Panc1 (cell line): ENCODE data around the gene STK11IP. TPM values are rescaled to one million over a fixed set of nuclear protein-coding genes. Genes with fewer than 3 reads are reported as not detected.

Experiments used
- ATAC-seq: fragments of 200-7000 bp; cut with Tn5 transposase; 2 replicates; pipeline ENCODE4 v1.9.1; 2020; ENCODE audit warnings: mild to moderate bottlenecking, moderate library complexity
- BruUV-seq: library from RNA; stranded (reverse); fragments of 400-500 nt; replicated peaks from 2 replicates; lab custom pipeline; 2021; lab: Mats Ljungman, UMichigan
- CTCF ChIA-PET: fragments of 300-600 bp; sonication (Branson Sonifier 250); formaldehyde crosslinking; loops from one replicate; lab custom pipeline; 2022; ENCODE audit warnings: antibody characterized with exemption; lab: Charles Lee
- POLR2A ChIA-PET: fragments of 300-600 bp; sonication (Branson Sonifier 250); formaldehyde crosslinking; loops from one replicate; lab custom pipeline; 2022; ENCODE audit warnings: antibody characterized with exemption; lab: Charles Lee
- DNase-seq: peaks from one replicate; pipeline ENCODE4 v3.0.0-alpha.2; 2010; ENCODE audit warnings: low read depth, low spot score
- H3K27ac ChIP-seq: 2 replicates; pipeline ENCODE4 v1.5.1; 2011; ENCODE audit warnings: mild to moderate bottlenecking, low read length, inconsistent platforms
- H3K27me3 ChIP-seq: fragments of 200-500 bp; sonication (Bioruptor generic); 2 replicates; pipeline ENCODE4 v1.6.0; 2014; ENCODE audit warnings: low read length, inconsistent platforms; ENCODE audit not compliant: control insufficient read depth, insufficient read depth
- H3K36me3 ChIP-seq: fragments of 200-500 bp; sonication (Bioruptor generic); 2 replicates; pipeline ENCODE4 v1.5.1; 2014; ENCODE audit warnings: inconsistent platforms, mild to moderate bottlenecking, low read length, moderate library complexity; ENCODE audit not compliant: control insufficient read depth, insufficient read depth
- H3K4me1 ChIP-seq: 2 replicates; pipeline ENCODE4 v1.5.1; 2011; ENCODE audit warnings: inconsistent platforms, mild to moderate bottlenecking, low read length, moderate library complexity; ENCODE audit not compliant: control insufficient read depth, insufficient read depth
- H3K4me3 ChIP-seq, 2 experiments: 2 replicates each; pipeline ENCODE4 v1.5.1; 2011 to 2012; ENCODE audit warnings: low read depth in 2 of 2, low read length in 2 of 2, mild to moderate bottlenecking in 2 of 2, inconsistent platforms in 1 of 2, moderate library complexity in 1 of 2
- H3K9me3 ChIP-seq: fragments of 200-500 bp; sonication (Bioruptor generic); 2 replicates; pipeline ENCODE4 v1.5.1; 2014; ENCODE audit warnings: low read depth, mild to moderate bottlenecking, inconsistent platforms, low read length, moderate library complexity; ENCODE audit not compliant: control insufficient read depth, insufficient read depth
- POLR2AphosphoS5 ChIP-seq: IDR thresholded peaks from 2 replicates; pipeline ENCODE4 v1.6.1; 2012; ENCODE audit warnings: mild to moderate bottlenecking, low read depth, low read length, moderate library complexity
- SIN3A ChIP-seq: IDR thresholded peaks from 2 replicates; pipeline ENCODE4 v1.6.1; 2012; ENCODE audit warnings: low read depth, mild to moderate bottlenecking, low read length, moderate library complexity, borderline replicate concordance; ENCODE audit not compliant: insufficient read depth
- TCF7L2 ChIP-seq: IDR thresholded peaks from 2 replicates; pipeline ENCODE4 v1.6.1; 2011; ENCODE audit warnings: mild to moderate bottlenecking, low read depth, low read length, inconsistent platforms
- in situ Hi-C: cut with HindIII; loops from 2 replicates; pipeline ENCODE4 v1.10.0; 2016; ENCODE audit warnings: low sequenced_read_pairs, low pct_unique_long_range_greater_than_20kb
- intact Hi-C: fragments of 100-400 bp; cut with micrococcal nuclease; formaldehyde crosslinking; loops from one replicate; pipeline ENCODE4 v1.10.0; 2022; ENCODE audit not compliant: unreplicated experiment
- total RNA-seq: library from RNA; stranded (reverse); gene quantifications from one replicate; pipeline ENCODE4 v1.2.1, GENCODE V29; 2021; ENCODE audit not compliant: unreplicated experiment
- TF ChIP-seq, protein P1 (sequence below): fragments of 450-650 bp; IDR thresholded peaks from 2 replicates; pipeline ENCODE4 v1.5.1; 2017; ENCODE audit warnings: mild to moderate bottlenecking
- TF ChIP-seq, protein P2 (sequence below), 2 experiments: IDR thresholded peaks; 2 replicates each; pipeline ENCODE4 v1.6.1; 2011 to 2012; ENCODE audit warnings: low read depth in 2 of 2, control low read depth in 1 of 2, low read length in 1 of 2, mild to moderate bottlenecking in 1 of 2, moderate library complexity in 1 of 2; ENCODE audit not compliant: insufficient read depth in 1 of 2

The STK11IP gene
- total RNA-seq, 1 experiment from 2014 or later = 48.2 TPM

DNA sequence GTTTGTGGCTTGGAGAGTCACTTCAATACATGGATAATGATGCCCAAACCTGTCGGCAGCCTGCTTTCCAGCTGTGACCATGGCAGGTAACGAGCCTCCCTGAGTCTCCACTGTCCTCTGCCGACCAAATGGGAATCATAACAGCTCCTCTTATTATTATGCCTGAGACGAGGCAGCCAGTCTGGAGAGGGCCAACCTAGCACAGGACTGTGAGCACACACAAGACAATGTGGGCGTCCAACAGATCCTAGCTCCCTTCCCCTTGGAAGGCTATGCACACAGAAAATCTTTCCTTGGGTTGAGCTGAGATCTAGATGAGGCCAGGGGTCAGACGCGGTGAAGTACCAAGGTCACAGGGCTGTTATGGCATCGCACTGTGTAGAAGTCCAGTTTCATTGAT is 28.9 kb downstream of the STK11IP start:
- in situ Hi-C loops (no loop called here), intact Hi-C loops (loop anchor here (5.0 kb wide), 1 partner anchor 84 kb away; the partner anchor contains the start of genes CHPF and TMEM198)
- no peaks in the 10 kb centered on the region for H3K36me3 ChIP-seq
- CTCF ChIA-PET = no interaction called here
- POLR2A ChIA-PET = interaction anchor here (0.6 kb wide), 1 partner anchor 132 kb away, joined by 11 read pairs; no protein-coding TSS in a partner anchor
- no peak overlapping the region; the same call in 1 of the 2 replicates for H3K27ac ChIP-seq
- H3K9me3 ChIP-seq = no peaks in the 10 kb centered on the region
- no peaks in the 10 kb centered on the region for H3K27me3 ChIP-seq
- no TSS peak for BruUV-seq
- no peak for ATAC-seq
- H3K4me3 ChIP-seq = no peak overlapping the region
- TF ChIP-seq SIN3A (no peak), POLR2AphosphoS5 (no peak), TCF7L2 (no peak)
- TF ChIP-seq, protein P1, sequence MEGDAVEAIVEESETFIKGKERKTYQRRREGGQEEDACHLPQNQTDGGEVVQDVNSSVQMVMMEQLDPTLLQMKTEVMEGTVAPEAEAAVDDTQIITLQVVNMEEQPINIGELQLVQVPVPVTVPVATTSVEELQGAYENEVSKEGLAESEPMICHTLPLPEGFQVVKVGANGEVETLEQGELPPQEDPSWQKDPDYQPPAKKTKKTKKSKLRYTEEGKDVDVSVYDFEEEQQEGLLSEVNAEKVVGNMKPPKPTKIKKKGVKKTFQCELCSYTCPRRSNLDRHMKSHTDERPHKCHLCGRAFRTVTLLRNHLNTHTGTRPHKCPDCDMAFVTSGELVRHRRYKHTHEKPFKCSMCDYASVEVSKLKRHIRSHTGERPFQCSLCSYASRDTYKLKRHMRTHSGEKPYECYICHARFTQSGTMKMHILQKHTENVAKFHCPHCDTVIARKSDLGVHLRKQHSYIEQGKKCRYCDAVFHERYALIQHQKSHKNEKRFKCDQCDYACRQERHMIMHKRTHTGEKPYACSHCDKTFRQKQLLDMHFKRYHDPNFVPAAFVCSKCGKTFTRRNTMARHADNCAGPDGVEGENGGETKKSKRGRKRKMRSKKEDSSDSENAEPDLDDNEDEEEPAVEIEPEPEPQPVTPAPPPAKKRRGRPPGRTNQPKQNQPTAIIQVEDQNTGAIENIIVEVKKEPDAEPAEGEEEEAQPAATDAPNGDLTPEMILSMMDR = no peak
- TF ChIP-seq, protein P2, sequence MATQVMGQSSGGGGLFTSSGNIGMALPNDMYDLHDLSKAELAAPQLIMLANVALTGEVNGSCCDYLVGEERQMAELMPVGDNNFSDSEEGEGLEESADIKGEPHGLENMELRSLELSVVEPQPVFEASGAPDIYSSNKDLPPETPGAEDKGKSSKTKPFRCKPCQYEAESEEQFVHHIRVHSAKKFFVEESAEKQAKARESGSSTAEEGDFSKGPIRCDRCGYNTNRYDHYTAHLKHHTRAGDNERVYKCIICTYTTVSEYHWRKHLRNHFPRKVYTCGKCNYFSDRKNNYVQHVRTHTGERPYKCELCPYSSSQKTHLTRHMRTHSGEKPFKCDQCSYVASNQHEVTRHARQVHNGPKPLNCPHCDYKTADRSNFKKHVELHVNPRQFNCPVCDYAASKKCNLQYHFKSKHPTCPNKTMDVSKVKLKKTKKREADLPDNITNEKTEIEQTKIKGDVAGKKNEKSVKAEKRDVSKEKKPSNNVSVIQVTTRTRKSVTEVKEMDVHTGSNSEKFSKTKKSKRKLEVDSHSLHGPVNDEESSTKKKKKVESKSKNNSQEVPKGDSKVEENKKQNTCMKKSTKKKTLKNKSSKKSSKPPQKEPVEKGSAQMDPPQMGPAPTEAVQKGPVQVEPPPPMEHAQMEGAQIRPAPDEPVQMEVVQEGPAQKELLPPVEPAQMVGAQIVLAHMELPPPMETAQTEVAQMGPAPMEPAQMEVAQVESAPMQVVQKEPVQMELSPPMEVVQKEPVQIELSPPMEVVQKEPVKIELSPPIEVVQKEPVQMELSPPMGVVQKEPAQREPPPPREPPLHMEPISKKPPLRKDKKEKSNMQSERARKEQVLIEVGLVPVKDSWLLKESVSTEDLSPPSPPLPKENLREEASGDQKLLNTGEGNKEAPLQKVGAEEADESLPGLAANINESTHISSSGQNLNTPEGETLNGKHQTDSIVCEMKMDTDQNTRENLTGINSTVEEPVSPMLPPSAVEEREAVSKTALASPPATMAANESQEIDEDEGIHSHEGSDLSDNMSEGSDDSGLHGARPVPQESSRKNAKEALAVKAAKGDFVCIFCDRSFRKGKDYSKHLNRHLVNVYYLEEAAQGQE (IDR thresholded peaks at IDR 0.05; ENCODE audit: insufficient read depth in 1 of 2, low read depth in 2 of 2, low read length in 1 of 2) = no peak
- DNase-seq = no peak
- H3K4me1 ChIP-seq = peaks cover 5% of the 10 kb centered on the region

DNA sequence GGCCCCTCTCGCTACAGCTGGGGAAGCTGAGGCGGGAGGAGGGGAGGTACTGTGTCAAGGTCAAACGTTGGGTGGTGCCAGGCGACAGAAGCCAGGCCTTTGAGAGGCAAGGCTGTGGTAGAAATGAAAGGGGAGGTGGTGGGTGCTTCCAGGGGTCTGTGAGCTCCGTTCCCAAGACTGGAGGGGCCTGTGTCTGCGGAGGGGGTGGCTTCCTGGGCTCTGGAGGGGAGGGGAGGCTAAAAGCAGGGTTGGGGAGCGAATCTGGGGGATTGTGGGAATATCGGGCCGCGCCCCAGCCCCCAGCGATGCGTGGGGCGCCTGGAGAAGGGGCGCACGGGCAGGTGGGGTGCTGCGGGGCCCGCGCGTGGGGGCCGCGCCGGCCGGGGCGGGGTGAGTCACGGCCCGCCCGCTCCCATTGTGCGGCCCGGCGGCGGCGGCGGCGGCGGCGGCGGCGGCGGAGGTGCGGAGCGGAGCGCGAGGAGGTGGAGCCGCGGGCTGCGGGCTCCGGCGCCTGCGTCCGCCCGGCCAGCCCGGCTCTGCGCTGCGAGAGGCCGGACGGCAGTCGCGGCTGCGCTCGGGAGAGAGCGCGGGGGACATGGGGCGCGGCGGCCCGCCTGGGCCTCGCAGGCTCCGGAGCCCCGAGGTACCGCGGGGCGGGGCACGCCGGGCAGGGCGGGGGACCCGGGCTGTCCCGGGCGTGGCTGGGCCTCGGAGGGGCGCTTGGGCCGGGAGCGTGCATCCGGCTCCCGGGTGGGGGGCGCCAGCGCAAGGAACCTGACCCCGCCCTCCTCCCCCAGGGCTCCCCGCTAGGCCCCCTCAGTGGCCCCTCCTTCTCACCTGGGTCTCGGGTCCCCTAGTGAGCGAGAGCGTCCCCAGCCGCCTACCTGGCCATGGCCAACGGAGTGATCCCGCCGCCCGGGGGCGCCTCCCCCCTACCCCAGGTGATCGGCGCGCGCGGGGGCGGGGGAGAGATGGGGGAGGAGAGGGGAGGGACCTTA is 29.7 kb downstream of the STK11IP start, which contains the start of gene SLC4A3:
Gene SLC4A3, plus strand, starts transcription at position 528 of the 998 bp plus-strand sequence. Its CDS starts 363 bp downstream, at position 891.
- BruUV-seq = no TSS peak
- in situ Hi-C loops = no loop called here
- ChIA-PET CTCF (no interaction called here), POLR2A (interaction anchor here (0.6 kb wide), 1 partner anchor 133 kb away, joined by 11 read pairs; no protein-coding TSS in a partner anchor)
- Histone ChIP-seq H3K27ac (peak within 1 kb of the TSS; percentile 72), H3K4me1 (peaks cover 5% of the 10 kb centered on the region), H3K9me3 (no peaks in the 10 kb centered on the region), H3K36me3 (no peaks in the 10 kb centered on the region), H3K27me3 (no peaks in the 10 kb centered on the region), H3K4me3 (peak within 1 kb of the TSS; percentile 49 to 56)
- intact Hi-C loops = loop anchor here (5.0 kb wide), 1 partner anchor 85 kb away; the partner anchor contains the start of genes CHPF and TMEM198
- ATAC-seq = peak; percentile 83
- TF ChIP-seq, protein P2 (IDR thresholded peaks at IDR 0.05; ENCODE audit: insufficient read depth in 1 of 2, low read depth in 2 of 2, low read length in 1 of 2) = no peak
- TF ChIP-seq, protein P1 = no peak
- no peak for TF ChIP-seq TCF7L2
- TF ChIP-seq POLR2AphosphoS5 = no peak
- no peak for TF ChIP-seq SIN3A
- DNase-seq = no peak
